Lung (tissue), 12 donors: Measurements from ENCODE around the gene TMEM235. TPM values are rescaled to one million over a fixed set of nuclear protein-coding genes. Genes with fewer than 3 reads are reported as not detected.
A peak's percentile ranks its signal among the peaks of the same experiment; 100 is the strongest.
"Not testable (repeated sequence)": the region's sequence is repeated elsewhere in the genome, so short reads cannot be mapped to it uniquely, and the experiment has no call there.

Source experiments
- ATAC-seq: fragments of 200-7000 bp; cut with Tn5 transposase; one replicate; pipeline ENCODE4 v1.9.1; 2020; ENCODE audit warnings: moderate number of reproducible peaks; ENCODE audit not compliant: insufficient read depth, low FRiP score
- DNase-seq, 3 donors: peaks; one replicate each; pipeline ENCODE4 v3.0.0-alpha.2; 2013 to 2017
- H3K27ac ChIP-seq, 2 donors: one replicate each; pipeline ENCODE4 v1.5.1; 2013; ENCODE audit warnings: mild to moderate bottlenecking in 2 of 2, moderate library complexity in 2 of 2, control low read depth in 1 of 2, inconsistent platforms in 1 of 2, low read depth in 1 of 2, low read length in 1 of 2
- H3K27me3 ChIP-seq, 3 donors: one replicate each; pipeline ENCODE4 v1.5.1; 2013; ENCODE audit warnings: low read length in 2 of 3; ENCODE audit not compliant: control insufficient read depth in 3 of 3, insufficient read depth in 3 of 3
- H3K36me3 ChIP-seq, 4 donors: one replicate each; pipeline ENCODE4 v1.5.1; 2013; ENCODE audit warnings: low read length in 4 of 4, mild to moderate bottlenecking in 1 of 4, moderate library complexity in 1 of 4; ENCODE audit not compliant: control insufficient read depth in 4 of 4, insufficient read depth in 4 of 4
- H3K4me1 ChIP-seq, 5 donors: one replicate each; pipeline ENCODE4 v1.5.1; 2013; ENCODE audit warnings: low read length in 5 of 5, mild to moderate bottlenecking in 2 of 5, moderate library complexity in 1 of 5; ENCODE audit not compliant: control insufficient read depth in 5 of 5, insufficient read depth in 5 of 5
- H3K4me3 ChIP-seq: one replicate; pipeline ENCODE4 v1.5.1; 2013; ENCODE audit warnings: mild to moderate bottlenecking, control low read depth, moderate library complexity
- H3K9ac ChIP-seq, 2 donors: one replicate each; pipeline ENCODE4 v1.5.1; 2013; ENCODE audit warnings: low read length in 2 of 2, control low read depth in 1 of 2; ENCODE audit not compliant: insufficient read depth in 1 of 2
- H3K9me3 ChIP-seq, 4 donors: one replicate each; pipeline ENCODE4 v1.5.1; 2013; ENCODE audit warnings: low read length in 3 of 4, mild to moderate bottlenecking in 1 of 4, moderate library complexity in 1 of 4; ENCODE audit not compliant: control insufficient read depth in 4 of 4, insufficient read depth in 3 of 4
- WGBS, 2 donors: extraction: QIAGEN DNeasy Blood & Tissue Kit; methylation state at CpG; one replicate each; pipeline ENCODE4 v1.1.7; 2013; 5-methylcytosine and 5-hydroxymethylcytosine counted together
- polyA plus RNA-seq, 2 donors: library from polyadenylated mRNA; stranded (reverse); fragments of 200-250 nt; gene quantifications; one replicate each; pipeline ENCODE4 v1.2.1, GENCODE V29; 2013
- total RNA-seq, 2 donors: library from RNA; depleted of rRNA in 1 of 2; stranded (reverse); fragments of >200 nt in 1 of 2; gene quantifications; one replicate each; pipeline ENCODE4 v1.2.1, GENCODE V29; 2014 to 2021
- TF ChIP-seq, protein P1 (sequence below): IDR thresholded peaks from 2 replicates; pipeline ENCODE4 v1.5.1; 2012; ENCODE audit warnings: mild to moderate bottlenecking; ENCODE audit errors: control extremely low read depth, extremely low read depth
- donor health status: control.
- donor health status: control.
- donor health status: Bipolar disorder and iron deficiency.
- donor health status: healthy.
- donor health status: DM: yes; HTN: yes; CAD: no.

Gene TMEM235
- total and polyA plus RNA-seq, 4 donors = 0.08 to 0.97 TPM; not detected in 2

DNA sequence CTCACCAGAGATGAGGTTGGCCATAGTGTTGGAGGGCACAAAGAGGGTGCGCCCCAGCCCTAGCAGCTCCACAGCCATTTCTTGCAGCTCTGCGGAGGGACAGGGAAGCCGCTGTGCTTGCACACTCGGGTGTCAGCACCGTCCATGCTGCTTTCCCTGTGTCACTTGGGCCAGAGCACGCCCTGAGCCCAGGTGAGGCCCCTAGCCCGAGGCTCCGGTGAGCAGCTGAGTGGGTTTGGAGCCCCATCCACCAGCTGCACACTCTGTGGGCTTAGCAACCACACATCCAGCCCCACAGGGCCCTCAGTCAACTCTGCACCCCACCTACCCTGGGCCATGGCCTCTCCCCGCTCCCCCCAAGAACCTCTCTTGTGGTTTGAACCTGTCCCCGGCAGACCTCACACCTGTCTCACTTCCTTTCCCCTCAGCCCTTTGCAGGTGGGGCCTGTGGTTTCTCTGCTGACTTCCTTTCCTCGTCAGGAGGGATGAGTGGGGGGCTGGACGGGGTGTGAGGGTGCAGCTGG is 20.7 kb downstream of the TMEM235 start:
- H3K4me1 ChIP-seq = peaks cover 0 to 33% (median 13%) of the 10 kb centered on the region in 5 donors
- no peak for ATAC-seq
- H3K27ac ChIP-seq = no peak overlapping the region
- no peaks in the 10 kb centered on the region for H3K36me3 ChIP-seq
- WGBS, 2 donors = 61 to 71% methylated on average over 12 of the region's 12 CpGs
- TF ChIP-seq, protein P1, sequence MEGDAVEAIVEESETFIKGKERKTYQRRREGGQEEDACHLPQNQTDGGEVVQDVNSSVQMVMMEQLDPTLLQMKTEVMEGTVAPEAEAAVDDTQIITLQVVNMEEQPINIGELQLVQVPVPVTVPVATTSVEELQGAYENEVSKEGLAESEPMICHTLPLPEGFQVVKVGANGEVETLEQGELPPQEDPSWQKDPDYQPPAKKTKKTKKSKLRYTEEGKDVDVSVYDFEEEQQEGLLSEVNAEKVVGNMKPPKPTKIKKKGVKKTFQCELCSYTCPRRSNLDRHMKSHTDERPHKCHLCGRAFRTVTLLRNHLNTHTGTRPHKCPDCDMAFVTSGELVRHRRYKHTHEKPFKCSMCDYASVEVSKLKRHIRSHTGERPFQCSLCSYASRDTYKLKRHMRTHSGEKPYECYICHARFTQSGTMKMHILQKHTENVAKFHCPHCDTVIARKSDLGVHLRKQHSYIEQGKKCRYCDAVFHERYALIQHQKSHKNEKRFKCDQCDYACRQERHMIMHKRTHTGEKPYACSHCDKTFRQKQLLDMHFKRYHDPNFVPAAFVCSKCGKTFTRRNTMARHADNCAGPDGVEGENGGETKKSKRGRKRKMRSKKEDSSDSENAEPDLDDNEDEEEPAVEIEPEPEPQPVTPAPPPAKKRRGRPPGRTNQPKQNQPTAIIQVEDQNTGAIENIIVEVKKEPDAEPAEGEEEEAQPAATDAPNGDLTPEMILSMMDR = no peak
- H3K4me3 ChIP-seq = no peak overlapping the region
- no peak for DNase-seq
- no peaks in the 10 kb centered on the region for H3K27me3 ChIP-seq
- H3K9ac ChIP-seq = no peak overlapping the region
- no peaks in the 10 kb centered on the region for H3K9me3 ChIP-seq

DNA sequence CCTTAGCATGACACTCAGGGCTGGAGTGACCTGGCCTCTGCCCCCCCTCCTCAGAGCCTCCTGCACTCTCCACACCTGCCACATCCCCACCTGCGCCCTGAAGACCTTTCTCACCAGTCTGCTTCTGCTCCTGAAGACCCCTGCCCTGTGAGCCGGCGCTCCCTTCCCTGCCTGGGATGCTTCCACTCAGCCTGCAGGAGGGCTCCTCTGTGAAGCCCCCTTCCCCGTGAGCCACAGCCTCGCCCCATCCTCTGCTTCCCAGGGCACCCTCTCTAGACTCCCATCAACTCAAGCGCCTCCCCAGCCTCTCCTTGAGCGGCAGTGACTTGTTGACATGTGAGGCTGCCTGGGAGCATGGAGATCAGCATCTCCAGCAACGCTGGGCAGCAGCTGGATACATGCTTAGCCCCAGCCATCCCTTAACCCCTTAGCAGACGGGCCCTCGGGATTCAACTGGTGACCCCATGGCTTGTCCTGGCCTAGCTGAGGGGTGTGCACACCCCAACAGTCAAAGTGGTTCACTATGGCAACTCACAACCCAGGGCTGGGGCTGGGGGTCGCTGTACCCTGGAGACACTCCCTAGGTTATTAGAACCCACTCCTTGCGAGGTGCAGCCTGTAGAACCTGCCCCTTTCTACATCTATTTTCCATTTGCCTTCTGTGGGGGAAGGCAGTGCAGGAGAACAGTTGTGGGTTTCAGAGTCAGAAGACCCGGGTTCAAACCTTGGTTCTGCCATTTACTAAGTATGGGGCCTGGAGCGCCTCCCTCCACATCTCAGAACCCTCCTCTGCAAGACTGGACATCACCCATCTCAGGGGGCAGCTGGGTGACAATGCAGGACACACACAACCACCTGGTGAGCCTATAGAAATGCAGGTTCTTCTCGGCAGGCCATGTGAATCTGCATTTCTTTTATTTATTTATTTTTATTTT is 21.5 kb downstream of the TMEM235 start:
- Histone ChIP-seq H3K27ac (no peak overlapping the region), H3K36me3 (no peaks in the 10 kb centered on the region), H3K9me3 (no peaks in the 10 kb centered on the region), H3K9ac (no peak overlapping the region), H3K27me3 (no peaks in the 10 kb centered on the region), H3K4me1 (peaks cover 0 to 40% (median 15%) of the 10 kb centered on the region in 5 donors), H3K4me3 (no peak overlapping the region)
- WGBS, 2 donors = 81 to 84% methylated on average over 15 of the region's 15 CpGs
- DNase-seq (peak in 1 of 3 donors; percentile 12), ATAC-seq (no peak)
- TF ChIP-seq, protein P1 = no peak

DNA sequence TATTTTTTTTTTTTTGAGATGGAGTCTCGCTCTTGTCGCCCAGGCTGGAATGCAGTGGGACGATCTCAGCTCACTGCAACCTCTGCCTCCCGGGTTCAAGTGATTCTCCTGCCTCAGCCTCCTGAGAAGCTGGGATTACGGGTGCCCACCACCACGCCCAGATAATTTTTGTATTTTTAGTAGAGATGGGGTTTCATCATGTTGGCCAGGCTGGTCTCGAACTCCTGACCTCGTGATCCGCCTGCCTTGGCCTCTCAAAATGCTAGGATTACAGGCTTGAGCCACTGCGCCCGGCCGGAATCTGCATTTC is 22.2 kb downstream of the TMEM235 start:
- ATAC-seq, DNase-seq, H3K27ac ChIP-seq, H3K27me3 ChIP-seq, H3K9me3 ChIP-seq, H3K36me3 ChIP-seq, H3K4me3 ChIP-seq: not testable (repeated sequence)
- peak overlapping the region in 1 of 2 donors; percentile 55 for H3K9ac ChIP-seq
- peaks cover 0 to 46% (median 20%) of the 10 kb centered on the region in 5 donors for H3K4me1 ChIP-seq
- WGBS, 2 donors = 83 to 90% methylated on average over 12 of the region's 12 CpGs

DNA sequence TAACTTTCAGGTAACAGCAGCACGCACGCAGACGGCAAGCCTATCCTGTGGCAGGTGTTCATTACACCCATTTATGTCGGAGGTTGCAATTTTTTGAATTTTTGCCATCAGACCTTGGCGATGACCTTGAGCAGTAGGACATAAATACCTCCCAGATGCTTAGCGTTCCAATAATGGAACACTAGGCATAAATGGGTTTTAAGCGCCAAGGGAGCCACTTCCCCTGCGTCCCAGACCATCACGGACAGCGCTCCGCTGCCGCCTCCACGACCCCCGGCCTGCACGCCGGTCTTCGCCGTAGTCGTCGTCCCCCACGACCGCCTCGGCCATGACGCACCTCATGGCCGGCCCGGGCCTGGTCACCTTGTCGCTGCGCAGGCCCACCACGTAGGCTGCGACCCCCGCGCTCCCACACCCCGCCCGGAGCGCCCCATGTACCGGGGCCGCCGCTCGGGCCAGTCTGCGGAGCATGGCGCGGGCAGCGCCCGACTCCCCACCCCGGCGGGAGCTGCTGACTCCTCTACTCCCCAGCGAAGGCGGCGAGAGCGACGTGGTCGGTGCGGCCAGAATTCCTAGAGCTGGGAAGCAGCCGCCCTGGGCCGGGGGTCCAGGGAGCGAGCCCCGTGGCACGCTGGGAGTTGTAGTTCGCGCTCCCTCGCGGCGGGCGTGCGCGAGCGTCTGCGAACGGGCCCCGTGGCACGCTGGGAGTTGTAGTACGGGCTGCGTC is 22.7 kb downstream of the TMEM235 start:
- peak overlapping the region; percentile 90 to 96 for H3K27ac ChIP-seq
- TF ChIP-seq, protein P1 = no peak
- H3K4me1 ChIP-seq = peaks cover 0 to 46% (median 23%) of the 10 kb centered on the region in 5 donors
- no peaks in the 10 kb centered on the region for H3K9me3 ChIP-seq
- WGBS, 2 donors = 3 to 4% methylated on average over 68 to 73 of the region's 73 CpGs
- peak overlapping the region; percentile 82 for H3K4me3 ChIP-seq
- H3K9ac ChIP-seq = peak overlapping the region; percentile 53 to 55
- DNase-seq = peak; percentile 91 to 93 (median 93)
- peak; percentile 83 for ATAC-seq
- no peaks in the 10 kb centered on the region for H3K36me3 ChIP-seq
- H3K27me3 ChIP-seq = no peaks in the 10 kb centered on the region
